HG03175 (cell line): ENCODE data around the gene CDKN2C.
"Not testable (repeated sequence)": the region's sequence is repeated elsewhere in the genome, so short reads cannot be mapped to it uniquely, and the experiment has no call there.

ENCODE experiments used
- ATAC-seq: cut with Tn5 transposase; IDR thresholded peaks from one replicate; pipeline ENCODE4 v1.9.1; 2021; ENCODE audit warnings: mild to moderate bottlenecking, moderate library complexity; ENCODE audit not compliant: unreplicated experiment

The CDKN2C gene

GRCh38 chr1:50969611-50970508, at the start of gene CDKN2C:
Gene CDKN2C (plus strand): TSS chr1:50970245. CDS start chr1:50970369, 124 bp downstream.
- peak; percentile 27 for ATAC-seq

- ATAC-seq = no peak
Observed at GRCh38 chr1:50920409-50920808, 49.6 kb upstream of the CDKN2C start.

DNA sequence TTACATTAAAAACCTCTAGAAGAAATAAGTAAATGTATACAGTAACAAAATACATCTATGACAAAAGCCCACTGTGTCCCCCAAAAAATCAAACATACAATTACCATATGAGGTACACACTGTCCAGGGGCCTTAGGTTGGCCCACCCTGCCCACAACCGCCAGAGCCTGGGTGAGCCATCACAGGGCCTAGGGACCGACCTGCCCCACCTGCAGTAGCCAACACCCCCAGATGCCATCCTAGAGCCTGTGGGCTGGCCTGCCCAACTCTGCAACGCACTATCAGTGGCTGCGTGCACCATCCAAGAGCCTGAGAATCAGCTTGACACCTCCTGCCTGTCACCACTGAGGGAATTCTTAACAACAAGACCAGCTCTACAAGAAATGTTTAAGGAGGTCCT, 49.0 kb upstream of the CDKN2C start:
- ATAC-seq = no peak

DNA sequence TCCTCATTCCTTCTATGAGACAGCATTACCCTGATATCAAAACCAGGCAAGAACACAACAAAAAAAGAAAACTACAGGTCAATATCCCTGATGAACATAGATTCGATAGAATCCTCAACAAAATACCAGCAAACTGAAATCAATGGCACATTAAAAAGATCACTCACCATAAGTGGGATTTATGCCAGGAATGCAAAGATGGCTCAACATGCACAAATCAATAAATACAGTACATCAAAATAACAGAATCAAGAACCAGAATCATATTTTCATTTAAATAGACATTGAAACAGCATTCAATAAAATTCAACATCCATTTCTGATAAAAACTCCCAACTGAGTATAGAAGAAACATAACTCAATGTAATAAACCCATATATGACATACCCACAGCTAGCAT, 46.5 kb upstream of the CDKN2C start:
- no peak for ATAC-seq

GRCh38 chr1:50929376-50929958, 40.6 kb upstream of the CDKN2C start:
- ATAC-seq = no peak

DNA sequence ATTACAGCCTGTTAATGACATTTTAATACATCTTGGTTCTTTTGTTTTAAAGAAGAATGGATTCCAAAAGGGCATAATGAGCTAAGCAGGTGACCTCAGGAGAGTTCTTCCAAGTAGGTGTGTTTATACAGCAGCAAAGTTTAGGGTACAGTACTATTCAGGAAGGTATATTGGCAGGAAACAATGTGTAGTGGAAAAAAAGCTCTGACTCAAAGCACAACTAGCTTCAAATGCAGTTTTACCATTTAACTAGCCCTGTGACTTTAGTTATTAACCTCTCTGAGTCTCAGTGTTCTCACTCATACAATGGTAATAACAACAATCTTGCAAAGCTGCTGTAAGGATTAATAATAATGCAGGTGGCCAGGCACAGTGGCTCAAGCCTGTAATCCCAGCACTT, 39.9 kb upstream of the CDKN2C start:
- ATAC-seq = peak; percentile 63

- no peak for ATAC-seq
Observed at GRCh38 chr1:50930965-50931737, 38.9 kb upstream of the CDKN2C start.

DNA sequence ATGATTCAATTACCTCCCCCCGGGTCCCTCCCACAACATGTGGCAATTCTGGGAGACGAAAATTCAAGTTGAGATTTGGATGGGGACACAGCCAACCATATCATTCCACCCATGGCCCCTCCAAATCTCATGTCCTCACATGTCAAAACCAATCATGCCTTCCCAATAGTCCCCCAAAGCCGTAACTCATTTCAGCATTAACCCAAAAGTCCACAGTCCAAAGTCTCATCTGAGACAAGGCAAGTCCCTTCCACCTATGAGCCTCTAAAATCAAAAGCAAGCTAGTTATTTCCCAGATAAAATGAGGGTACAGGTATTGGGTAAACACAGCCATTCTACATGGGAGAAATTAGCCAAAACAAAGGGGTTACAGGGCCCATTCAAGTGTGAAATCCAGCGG, 38.0 kb upstream of the CDKN2C start:
- not testable (repeated sequence) for ATAC-seq

DNA sequence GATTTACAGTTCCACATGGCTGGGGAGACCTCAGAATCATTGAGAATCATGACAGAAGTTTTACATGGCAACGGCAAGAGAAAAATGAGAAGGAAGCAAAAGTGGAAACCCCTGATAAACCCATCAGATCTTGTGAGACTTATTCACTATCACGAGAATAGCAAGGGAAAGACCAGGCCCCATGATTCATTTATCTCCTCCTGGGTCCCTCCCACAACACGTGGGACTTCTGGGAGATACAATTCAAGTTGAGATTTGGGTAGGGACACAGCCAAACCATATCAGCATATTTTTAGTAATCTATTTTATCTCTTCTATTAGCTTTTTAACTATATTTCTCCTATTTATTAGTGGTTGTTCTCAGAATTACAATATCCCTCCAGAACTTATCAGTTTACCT, 36.3 kb upstream of the CDKN2C start:
- not testable (repeated sequence) for ATAC-seq

GRCh38 chr1:50934838-50935237, 35.2 kb upstream of the CDKN2C start:
- ATAC-seq = no peak

DNA sequence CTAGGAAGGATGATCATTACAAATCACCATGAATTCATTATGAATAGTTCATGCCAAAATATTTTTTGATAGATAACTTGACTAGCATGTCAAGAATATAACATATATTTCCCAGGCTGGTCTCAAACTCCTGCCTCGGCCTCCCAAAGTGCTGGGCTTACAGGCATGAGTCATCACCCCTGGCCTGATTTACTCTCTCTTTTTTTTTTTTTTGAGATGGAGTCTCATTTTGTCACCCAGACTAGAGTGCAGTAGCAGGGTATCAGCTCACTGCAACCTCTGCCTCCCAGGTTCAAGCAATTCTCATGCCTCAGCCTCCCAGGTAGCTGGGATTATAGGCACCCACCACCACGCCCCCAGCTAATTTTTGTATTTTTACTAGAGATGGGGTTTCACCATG, 34.8 kb upstream of the CDKN2C start:
- ATAC-seq = not testable (repeated sequence)

GRCh38 chr1:50936321-50936720, 33.7 kb upstream of the CDKN2C start:
- ATAC-seq = no peak

DNA sequence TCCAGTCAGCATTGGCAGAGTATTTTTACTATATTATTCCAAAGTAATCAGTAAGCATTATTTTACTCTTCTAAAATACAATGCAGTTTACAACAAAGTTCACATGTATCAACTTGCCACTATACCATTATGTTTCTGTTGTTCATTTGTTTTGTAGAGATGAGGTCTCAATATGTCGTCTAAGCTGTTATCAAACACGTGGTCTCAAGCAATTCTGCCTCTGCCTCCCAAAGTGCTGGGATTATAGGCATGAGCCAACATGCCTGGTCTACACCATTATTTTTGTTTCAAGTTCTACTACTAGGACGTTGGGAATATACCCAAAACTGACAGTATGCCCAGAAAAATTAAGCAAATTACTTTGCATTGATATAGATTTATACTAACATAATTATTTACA, 29.8 kb upstream of the CDKN2C start:
- no peak for ATAC-seq

GRCh38 chr1:50942334-50942733, 27.7 kb upstream of the CDKN2C start:
- no peak for ATAC-seq

GRCh38 chr1:50949286-50949982, 20.6 kb upstream of the CDKN2C start:
- ATAC-seq = no peak

DNA sequence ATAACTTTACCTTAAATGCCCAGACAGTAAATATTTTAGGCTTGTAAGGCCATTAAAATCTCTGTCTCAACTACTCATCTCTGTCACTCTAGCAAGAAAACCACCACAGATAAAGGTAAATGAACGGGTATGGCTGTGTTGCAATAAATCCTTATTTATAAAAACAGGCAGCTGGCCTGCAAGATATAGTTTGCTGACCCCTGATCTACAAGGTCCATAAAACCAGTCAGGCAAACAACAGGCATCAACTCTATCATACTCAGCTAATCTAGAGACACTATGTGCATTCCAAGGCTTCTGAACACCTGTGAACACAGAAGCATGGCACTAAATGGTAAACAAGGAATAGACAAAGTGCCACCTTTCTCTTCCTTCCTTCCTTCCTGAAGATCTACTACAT, 19.6 kb upstream of the CDKN2C start:
- ATAC-seq = no peak

- ATAC-seq = not testable (repeated sequence)
Observed at GRCh38 chr1:50952566-50952965, 17.5 kb upstream of the CDKN2C start.

- no peak for ATAC-seq
Observed at GRCh38 chr1:50955116-50955515, 14.9 kb upstream of the CDKN2C start.

DNA sequence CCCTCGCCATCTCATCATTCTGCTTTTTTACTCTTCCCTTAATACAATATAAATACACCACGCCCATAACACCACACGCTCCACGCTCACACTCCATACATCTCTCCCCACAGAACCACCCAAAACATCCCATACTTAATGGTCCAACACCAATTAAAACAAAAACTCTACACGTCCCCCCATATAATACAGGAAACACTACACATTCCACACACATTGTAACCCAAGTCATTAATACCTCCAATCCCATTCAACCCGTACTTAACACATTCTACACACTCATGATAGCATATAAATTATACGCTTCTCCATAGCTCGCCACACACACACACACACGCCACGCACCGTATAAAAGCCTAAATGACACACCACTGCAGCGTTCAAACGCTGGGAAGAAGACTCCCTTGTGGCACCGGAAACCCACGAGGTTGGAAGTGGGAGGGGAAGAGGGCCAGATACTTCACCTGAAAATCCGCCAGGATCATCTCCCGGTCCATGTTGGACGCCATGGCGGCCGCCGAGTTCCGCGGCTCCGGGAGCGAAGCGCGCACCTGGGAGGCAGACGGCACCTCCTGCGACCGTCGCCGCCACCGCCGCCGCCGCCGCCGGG, 10.6 kb upstream of the CDKN2C start:
- no peak for ATAC-seq
